ENCODE data around the gene SEC14L5.
"Not testable (repeated sequence)": the region's sequence is repeated elsewhere in the genome, so short reads cannot be mapped to it uniquely, and the experiment has no call there.

SEC14L5 gene

DNA sequence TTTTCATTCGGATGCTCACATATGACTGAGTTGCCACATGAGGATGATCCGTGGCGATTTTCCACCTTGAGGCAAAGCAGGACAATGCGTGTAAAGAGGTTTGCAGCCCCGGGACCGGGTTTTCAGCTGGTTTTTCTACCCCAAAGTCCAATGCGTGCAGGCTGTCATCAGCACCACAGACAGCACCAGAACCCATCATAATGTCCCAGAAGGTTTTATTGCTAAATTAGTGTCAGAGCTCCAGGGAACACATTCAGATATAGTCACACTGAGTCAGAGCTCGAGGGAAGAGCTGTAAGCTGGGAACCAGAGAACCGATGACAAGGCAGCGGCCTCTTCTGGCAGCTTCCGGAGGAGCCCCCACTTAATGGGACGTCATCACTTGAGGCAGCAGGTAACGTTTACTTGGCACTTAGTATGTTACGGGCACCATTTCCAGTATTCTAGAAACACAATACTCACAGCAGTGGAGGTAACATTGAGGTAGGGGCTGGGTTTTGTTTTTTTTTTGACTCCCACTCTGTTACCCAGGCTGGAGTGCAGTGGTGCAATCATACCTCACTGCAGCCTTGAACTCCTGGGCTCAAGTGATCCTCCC, 84.5 kb downstream of the SEC14L5 start:
- DNase-seq = no peak

GRCh38 chr16:5044011-5044540, 85.9 kb downstream of the SEC14L5 start:
- DNase-seq = no peak

- not testable (repeated sequence) for DNase-seq
Measured at GRCh38 chr16:5044581-5044980, 86.5 kb downstream of the SEC14L5 start.

DNA sequence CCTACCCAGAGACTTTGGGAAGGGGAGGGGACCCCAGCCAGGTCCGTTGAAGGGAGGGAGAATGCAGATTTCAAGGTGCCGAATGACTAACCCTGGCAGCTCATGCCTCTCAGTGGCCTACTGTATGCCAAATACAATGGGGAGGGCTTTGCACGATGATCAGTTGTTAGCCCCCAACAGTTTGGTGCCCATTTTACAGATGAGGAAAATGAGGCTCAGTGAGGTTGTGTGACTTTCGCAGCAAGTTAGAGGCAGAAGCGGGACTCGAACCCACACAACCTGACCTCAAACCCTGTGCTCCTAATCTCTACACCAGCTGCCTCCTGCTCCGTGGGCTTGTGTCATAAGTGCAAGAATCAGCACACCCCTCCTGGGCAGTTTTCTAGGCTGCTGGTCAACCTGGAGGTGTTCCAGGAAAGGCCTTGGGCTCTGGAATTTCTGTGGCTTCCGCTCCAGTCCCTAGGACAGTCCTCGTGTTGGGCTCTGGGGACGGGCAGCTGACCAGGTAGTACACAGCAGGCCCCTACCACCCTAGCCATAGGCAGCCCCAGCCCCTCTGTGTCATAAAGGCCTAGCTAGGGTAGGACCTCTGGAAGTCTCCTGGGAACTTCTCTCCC, 87.5 kb downstream of the SEC14L5 start:
- no peak for DNase-seq

DNA sequence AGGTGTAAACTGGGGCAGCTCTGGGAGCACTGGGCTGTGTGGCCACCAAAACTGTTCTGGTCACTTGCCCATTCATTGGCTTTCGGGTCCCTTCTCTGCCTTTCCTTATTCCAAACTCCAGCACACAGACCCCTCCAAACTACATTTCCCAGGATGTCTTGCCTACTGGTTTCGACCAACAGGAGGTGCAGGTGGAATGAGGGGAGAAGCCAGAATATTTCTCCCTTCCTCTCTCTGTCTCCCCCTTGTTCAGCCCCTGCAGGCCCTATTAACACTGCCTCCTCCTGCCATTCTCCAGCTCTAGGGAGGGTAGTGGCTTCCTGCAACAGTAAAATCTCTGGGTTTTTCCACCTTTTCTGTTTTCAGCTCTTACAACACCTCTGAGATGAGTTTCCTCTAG, 88.8 kb downstream of the SEC14L5 start:
- no peak for DNase-seq

GRCh38 chr16:5054876-5055865, 97.0 kb downstream of the SEC14L5 start:
- DNase-seq = no peak

DNA sequence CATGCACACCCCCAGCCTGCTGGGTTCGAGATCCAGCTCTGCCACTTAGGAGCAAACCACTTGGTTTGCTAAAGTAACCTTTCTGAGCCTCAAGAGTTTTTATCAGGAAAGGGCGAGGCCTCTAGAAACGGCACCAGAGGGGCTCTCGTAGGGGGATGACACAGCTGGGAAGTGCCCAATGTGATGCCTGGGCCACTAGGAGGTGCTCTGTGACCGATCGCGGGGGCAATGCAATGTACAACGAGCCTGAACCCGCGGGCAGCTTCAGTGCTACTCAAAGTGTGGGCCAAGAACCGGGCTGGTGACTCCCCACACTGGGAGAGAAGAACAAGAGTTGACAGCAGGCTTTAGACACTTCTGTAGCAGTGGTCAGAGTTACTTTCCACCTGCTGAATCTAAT, 98.2 kb downstream of the SEC14L5 start:
- DNase-seq = peak; percentile 17 to 33

GRCh38 chr16:5058476-5058875, 100.3 kb downstream of the SEC14L5 start:
- no peak for DNase-seq

DNA sequence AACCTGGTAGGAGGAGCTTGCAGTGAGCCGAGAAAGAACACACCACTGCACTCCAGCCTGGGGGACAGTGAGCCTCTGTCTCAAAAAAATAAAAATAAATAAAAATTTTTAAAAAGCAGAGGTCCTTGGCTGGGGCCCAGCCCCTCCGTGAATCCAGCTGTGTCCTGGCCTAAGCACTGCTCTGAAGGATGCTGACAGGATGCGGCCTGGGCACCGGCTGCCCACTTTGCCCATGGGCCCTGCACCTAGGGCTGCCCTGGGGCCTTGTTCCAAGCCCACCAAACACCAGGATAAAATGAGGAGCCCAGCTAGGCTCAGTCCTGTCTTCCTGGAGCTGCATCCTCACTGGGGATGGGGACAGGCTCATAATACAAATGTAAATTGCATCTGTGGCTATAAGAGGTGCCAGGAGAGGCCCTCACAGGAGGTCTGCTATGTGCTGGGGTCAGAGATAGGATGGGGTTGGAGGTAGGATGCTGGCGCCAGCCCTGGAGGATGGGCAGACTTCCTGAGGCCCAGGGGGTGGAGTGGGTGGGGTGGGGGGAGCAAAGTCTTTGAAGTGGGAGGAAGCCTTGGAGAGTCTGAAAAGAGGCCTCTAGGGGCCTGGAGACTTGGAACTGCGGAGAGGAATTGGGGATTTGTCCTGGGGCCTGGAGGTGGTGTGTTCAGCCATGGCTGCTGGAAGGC, 101.4 kb downstream of the SEC14L5 start:
- DNase-seq = no peak

- DNase-seq = no peak
Measured at GRCh38 chr16:5060073-5060641, 102.0 kb downstream of the SEC14L5 start.

DNA sequence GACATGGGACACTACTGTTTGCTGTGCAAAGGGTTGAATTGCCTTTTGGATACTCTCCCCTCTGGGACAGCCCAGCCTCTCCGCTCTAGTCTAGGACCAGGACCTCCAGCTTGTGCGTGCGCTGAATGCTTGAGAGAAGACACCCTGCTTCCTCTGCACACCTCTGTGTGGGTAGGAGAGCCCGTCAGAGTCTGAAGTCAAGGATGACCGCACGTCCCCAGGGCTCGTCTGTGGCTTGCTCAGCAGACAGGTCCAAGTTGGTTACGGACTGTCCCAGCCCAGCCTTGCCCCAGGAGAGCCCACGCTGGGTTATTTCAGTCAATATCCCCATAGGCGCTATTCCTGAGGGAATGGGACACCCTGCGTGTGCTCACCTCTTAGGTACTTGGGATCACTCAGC, 103.9 kb downstream of the SEC14L5 start:
- DNase-seq = no peak

DNA sequence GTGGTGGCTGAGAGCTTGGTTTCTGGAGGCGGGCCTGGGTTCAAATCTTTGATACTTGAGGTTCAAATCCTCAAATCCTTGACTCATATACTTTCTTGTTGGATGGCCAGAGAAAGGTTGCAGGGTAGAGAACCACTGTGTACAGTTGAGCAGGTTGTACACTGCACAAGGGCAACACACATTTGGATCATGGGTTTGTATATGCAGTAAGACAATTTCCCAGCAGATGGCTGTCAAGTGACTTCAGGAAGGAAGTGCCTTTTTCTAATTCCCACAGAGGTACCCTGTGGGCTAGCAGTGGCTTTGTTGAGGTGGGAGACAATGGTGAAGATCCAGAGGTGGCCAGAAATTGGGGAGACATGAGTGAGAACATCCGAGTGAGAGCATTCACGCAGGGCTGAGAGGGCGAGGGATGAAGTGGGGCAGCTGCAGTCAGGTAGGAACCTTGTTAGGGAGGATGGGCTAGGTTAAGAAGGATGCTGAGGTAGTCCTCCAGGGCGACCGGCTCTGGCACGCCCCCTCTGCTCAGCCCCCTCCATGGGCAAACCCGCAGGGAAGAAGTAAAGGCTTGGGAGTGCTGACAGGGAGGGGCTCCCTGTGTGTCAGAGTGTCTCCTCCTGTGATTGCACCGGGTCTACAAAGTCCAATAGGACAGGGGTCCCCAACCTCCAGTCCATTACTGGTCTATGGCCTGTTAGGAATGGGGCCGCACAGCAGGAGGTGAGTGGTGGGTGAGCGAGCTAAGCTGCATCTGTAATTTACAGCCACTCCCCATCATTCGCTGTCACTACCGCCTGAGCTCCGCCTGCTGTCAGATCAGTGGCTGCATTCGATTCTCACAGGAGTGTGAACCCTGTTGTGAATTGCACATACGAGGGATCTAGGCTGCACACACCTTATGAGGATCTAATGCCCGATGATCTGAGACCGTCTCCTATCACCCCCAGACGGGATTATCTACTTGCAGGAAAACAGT, 104.9 kb downstream of the SEC14L5 start:
- DNase-seq = peak in 1 of 2 experiments; percentile 15

- DNase-seq = no peak
Measured at GRCh38 chr16:5064915-5065314, 106.8 kb downstream of the SEC14L5 start.

GRCh38 chr16:5065326-5065725, 107.2 kb downstream of the SEC14L5 start:
- DNase-seq = no peak

DNA sequence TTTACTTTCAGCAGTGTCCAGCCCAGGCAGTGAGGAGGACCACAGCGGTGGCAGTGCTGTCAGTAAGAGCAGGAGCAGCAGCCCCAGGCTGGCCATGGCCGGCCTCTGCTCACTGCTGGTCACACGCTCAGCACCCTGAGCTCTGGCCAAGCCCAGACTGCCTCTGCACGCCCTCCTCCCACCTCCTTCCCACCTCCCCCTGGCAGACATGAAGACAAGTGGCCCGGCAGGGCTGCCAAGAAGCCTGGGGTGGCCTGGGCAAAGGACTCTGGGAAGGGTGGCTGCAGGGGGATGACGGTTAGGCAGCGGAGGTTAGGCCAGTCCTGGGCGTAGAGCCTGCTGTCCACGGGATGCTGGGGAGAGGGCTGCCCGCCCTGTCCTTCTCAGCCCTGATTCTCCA, 107.7 kb downstream of the SEC14L5 start, which contains the start of gene C16orf89:
Gene C16orf89, minus strand, starts transcription at position 144 of the 400 bp plus-strand sequence. Its CDS starts 48 bp downstream, at position 96.
- DNase-seq = no peak

DNA sequence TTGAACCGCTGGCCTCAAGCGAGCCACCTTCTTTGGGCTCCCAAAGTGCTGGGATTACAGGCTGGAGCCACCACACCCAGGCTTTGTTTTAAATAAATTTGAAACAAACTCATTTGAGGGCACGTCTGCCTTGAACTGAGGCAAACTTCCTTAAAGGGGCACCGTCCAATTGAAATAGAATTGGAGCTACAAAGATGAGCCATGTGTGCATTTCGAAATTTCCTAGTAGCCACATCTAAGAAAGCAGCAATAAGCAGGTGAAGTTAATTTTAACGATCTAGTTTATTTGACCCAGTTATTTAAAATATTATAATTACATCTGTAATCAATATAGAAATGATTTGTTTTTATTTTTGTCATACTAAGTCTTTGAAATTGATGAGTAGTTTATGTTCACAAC, 108.4 kb downstream of the SEC14L5 start:
- no peak for DNase-seq

All from NCI-H1930 (cell line).